Right kidney (tissue), 9 donors: Measurements from ENCODE around the gene CXCL8.
"Not testable (repeated sequence)": the region's sequence is repeated elsewhere in the genome, so short reads cannot be mapped to it uniquely, and the experiment has no call there.

Experiments
- DNase-seq: peaks from one replicate; pipeline ENCODE4 v3.0.0-alpha.2; 2016
- long read RNA-seq, 8 donors: transcript quantifications; one replicate each; lab custom pipeline, GENCODE V29; 2026

The CXCL8 gene
- long read RNA-seq, donor 1 = 0 reads
- long read RNA-seq, donor 2 = 0 reads
- long read RNA-seq, donor 3 = 0 reads
- long read RNA-seq, donor 4 = 0 reads
- long read RNA-seq, donor 5 = 0 reads
- long read RNA-seq, donor 6 = 0 reads
- long read RNA-seq, donor 7 = 0 reads
- long read RNA-seq, donor 8 = 0 reads

DNA sequence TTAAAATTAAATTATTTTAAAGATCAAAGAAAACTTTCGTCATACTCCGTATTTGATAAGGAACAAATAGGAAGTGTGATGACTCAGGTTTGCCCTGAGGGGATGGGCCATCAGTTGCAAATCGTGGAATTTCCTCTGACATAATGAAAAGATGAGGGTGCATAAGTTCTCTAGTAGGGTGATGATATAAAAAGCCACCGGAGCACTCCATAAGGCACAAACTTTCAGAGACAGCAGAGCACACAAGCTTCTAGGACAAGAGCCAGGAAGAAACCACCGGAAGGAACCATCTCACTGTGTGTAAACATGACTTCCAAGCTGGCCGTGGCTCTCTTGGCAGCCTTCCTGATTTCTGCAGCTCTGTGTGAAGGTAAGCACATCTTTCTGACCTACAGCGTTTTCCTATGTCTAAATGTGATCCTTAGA lies at the start of gene CXCL8:
Gene CXCL8 (plus strand): TSS at position 217 of the 426 bp plus-strand sequence. CDS start 90 bp downstream, at position 307.
- DNase-seq = no peak

DNA sequence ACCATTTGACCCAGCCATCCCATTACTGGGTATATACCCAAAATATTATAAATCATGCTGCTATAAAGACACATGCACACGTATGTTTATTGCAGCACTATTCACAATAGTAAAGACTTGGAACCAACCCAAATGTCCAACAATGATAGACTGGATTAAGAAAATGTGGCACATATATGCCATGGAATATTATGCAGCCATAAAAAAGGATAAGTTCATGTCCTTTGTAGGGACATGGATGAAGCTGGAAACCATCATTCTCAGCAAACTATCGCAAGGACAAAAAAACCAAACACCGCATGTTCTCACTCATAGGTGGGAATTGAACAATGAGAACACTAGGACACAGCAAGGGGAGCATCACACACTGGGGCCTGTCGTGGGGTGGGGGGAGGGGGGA lies 49.2 kb upstream of the CXCL8 start:
- DNase-seq = not testable (repeated sequence)

DNA sequence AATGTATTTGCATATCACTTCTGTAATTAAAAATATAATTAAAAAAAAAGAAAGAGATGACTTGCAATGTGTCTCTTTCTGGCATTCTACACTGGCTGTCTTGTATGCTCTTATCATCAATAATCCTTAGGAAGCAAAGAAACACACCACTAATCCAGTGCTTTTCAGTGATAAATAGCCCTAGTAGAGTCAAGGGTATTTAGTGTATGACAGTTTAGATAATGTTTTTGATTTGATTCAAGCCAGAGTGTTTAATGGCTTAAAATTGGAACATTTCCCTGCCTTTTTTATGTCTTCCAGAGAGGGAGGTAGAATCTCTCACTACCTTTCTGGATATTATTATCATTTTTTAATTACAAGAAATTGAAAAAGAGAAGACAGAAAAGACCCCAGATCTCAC lies 48.6 kb upstream of the CXCL8 start:
- no peak for DNase-seq

DNA sequence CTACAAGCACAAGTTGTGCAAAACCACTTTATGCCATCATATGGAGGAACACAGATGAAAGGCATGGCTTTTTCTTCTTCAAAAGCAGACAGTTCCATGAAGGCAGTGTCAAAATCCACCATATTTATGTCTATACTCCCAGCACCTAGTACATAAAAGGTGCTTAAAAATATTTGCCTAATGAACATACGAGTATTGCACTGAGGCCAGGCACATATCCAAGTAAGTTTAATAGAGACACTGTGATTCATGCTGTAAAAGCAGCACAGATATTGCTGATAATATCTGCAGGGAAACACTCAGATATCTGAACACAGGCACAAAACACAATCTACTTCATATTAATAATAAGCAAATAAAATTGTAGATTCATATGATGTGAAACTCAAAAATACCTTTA lies 48.1 kb upstream of the CXCL8 start:
- DNase-seq = no peak

DNA sequence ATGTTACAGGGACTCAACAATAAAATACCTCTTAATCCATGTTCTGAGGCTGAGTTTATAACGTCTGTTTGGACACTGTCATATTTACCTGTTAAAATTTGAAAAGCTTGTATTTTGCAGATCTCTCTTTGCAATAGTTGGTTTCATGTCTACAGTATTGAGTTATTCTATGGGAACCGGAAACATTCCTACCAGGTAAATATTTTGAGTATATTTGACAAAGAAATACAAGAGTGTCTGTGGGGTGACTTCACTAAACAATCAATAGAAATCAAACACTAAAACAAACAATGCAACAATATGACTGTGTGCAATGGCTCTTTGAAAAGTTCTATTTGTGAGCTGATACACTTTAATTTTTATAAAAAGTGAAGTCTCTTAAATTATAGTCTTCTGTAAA lies 47.7 kb upstream of the CXCL8 start:
- DNase-seq = no peak

DNA sequence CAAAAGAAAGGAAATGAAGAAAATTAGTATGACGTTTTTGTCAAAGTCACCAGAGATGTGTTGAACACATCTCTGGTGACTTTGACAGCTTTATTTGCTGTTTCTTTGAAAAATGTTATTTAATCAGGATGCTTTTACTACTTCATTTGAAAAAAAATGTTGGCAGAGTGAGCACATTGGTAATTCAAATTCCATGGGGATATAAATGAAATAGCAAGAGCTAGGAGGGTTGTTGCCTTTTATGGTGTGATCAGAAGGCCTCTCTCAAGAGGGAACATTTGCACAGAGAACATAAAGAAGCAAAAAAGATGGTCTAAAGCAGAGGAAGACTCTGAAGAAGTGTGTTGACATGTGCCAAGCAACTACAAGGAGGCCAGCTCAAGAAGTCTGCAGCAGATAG lies 46.6 kb upstream of the CXCL8 start:
- DNase-seq = no peak

DNA sequence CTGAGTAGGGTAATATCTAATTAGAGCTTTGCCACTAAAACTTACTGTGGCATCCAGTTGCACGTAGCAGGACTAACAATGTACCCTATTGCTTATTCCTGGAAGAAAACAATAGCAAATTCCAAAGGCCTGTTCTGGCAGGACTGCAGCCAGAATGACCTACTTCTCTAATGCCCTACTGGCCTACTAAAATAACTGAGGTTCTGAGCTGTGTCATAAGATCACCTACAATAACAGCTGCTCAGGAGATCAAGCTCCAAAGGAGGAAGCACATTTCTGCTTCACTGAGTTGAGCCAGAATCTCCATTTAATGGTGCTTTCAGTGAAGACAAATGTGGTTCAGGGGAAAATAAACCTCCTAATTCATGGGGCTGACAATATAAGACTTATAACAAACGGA lies 42.2 kb upstream of the CXCL8 start:
- no peak for DNase-seq

DNA sequence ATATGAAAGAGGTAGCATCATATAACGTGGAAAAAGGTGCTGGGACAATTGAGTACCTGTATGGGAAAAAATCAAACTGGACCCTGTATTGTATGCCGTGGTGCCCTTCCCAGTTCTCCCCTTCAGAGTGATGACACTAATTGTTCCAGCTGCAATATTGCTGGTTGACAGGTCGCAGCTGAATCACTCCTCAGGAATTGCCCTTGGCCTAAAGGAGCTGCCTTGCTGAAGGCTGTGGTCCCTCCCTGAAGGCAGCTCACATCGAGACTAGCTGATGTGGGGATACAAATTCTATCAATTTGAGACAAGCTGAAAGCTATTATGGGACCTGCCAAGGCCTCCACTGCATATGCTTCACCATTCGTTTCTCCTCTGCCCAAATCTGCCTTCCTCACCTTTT lies 39.3 kb upstream of the CXCL8 start:
- no peak for DNase-seq

DNA sequence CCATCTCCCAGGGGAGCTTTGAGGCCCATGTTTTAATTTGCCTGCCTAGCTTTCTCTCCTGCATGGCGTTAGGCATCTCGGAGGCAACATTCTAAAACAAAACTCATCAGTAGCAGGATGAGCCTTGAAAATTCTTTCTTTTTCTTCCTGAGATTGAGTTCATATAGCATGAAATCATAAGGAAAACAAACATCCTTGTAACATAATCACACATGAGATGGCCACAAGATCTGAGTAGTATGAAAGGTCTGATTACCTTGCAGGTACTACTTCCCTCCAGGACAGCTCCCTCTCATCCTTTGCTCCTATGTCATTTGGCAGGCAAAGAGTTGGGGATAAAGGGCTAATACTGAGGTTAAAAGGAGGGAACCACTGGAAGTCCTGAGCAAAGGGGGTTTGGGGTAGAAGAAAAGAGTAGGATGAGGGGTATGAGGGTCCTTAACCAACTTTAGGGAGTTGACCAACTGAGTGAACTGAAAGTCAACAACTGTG lies 37.5 kb upstream of the CXCL8 start:
- DNase-seq = no peak

DNA sequence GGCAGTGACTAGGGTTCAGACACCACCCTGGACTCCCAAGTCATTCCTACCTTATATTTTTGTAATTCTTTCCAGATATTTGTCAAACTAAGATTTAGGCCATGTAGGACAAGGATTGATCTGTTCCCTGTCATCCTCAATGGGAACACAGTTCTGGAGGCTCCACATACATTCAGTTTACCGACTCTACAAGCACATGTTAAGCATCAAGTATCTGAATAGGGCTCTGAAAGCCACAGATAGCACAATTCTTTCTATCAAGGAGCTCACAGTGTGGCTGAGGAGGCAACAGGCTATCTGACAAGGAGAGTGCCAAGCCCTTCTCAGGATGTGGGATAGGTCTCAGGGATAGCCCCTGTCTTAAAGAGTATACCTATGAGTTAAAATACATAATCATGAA lies 37.0 kb upstream of the CXCL8 start:
- no peak for DNase-seq

DNA sequence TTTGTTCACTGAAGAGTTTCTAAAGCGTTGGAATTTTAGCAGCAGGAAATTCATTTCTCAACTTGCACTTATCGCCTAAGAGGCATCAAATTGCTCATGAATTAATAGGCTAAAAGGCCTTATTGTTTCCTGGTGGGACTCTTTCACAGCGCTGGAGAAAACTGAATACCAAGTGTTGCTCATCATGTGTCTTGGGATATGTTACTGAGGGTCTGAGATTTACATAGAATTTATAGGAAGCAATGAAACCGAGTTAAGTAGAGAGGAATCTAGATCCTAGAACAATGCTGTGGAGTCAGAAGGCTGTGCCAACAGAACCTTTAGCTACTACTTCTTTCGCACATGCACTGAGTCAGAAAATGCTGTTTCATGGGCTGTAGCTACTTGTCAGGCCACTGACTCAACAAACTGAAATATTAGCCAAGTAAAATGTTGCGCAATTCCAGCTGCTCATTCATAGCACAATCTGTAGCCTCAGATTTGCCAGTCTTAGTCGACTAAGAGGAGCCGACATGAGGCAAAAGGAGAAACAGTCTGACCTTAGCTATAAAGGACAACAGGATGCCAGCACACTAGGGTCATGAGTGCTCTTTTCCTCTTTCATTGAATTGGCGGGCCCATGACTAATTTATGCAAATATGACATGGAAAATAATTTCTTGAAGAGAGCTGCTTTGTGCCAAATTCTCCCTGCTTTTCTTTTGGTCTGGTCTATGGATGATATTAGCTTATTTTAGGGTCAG lies 35.9 kb upstream of the CXCL8 start:
- no peak for DNase-seq

DNA sequence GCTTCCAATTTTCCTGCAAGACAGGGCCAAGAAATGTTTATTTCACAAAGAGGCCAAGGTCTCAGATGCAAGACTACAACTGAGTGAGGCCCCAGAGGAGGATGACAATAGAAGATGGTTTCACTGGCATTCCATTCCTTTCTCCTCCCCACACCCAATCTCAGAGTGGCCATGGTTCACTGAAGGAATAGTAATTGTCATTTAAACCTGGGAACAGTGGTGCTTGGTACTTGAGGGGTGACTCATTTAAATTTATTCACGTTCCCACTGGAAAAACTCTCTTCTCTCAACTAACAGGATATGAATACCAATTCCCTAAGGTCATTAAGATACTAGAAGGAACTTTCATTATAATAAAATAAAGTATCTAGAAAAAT lies 35.3 kb upstream of the CXCL8 start:
- no peak for DNase-seq

DNA sequence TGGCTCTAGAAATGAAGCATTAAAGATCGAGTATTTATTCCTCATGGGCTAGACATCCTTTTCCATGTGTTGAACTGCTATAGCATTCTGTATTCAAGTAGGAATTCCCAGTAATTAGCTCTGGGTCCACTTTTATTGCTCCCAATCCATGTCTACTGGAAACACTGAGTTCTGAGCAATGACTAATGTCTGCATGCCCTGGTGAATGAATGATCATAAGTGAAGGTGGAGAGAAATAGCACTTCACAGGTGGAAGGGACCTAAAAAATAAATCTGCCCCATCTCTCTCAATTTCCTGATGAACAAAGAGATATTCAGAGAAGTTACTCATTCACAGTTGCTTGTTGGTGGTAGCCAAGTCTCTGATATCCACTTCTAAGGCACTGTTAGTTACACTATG lies 34.6 kb upstream of the CXCL8 start:
- no peak for DNase-seq

DNA sequence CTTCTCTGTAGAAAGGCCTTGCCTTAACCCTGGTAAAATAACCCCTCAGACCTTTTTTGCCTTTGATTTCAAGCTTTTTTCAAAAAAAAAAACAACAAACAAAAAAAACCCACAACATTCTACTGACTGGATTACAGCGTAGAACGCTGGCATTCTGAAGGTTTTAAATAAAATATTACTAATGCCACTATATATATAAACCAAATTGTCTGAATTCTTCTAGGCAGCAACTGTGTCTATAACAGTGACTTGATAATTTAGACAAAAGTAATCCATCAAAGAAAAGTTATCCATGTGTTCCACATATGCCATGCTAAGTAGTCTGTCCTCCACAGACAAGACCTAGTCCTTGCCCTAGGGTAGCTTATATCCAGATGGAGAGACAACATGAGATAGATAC lies 33.6 kb upstream of the CXCL8 start:
- DNase-seq = no peak

DNA sequence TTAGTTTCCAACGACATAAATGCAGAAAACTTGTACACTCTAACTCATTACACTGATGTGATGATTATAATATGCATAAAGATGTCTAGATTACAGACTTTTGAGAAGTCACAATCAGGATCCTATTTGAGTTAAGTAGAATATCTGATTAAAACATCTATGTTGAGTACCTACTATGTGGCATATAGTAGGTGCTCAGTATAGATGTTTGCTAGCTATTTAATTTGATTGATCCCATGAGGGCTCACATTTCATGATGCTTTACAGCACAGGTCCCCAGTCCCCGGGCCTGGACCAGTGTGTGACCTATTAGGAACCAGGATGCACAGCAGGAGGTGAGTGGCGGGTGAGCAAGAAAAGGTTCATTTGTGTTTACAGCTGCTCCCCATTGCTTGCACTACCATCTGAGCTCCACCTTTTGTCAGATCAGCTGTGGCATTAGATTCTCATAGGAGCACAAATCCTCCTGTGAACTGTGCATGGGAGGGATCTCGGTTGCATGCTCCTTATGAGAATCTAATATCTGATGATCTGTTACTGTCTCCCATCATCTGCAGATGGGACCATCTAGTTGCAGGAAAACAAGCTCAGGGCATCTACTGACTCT lies 33.0 kb upstream of the CXCL8 start:
- DNase-seq = no peak

DNA sequence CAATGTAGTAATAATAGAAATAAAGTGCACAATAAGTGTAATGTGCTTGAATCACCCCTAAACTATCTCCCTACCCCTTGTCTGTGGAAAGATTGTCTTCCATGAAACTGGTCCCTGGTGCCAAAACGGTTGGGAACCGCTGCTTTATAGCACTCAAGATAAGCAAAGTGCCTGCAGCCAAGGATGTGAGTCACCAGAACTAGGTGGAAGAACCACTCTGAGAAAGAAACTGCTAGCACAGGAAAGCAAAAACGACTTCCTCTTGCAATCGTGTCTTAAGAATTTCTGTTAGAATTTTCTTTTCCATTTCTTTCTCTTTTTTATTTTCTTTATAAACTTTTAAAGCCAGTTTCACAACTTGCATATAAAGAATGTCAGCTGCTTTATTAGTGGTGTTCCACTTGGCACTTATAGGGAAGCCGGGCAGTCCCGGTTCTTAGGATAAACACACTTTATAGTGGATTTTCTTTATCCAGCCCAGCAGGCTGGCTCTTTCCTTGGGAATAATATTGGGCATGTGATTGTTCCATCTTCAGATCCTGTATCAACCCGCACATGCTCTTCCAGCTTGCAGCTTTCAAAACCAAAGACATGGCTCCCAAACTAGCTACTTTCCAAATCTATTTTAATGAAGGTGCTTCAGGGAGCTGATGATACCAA lies 32.3 kb upstream of the CXCL8 start:
- DNase-seq = no peak

DNA sequence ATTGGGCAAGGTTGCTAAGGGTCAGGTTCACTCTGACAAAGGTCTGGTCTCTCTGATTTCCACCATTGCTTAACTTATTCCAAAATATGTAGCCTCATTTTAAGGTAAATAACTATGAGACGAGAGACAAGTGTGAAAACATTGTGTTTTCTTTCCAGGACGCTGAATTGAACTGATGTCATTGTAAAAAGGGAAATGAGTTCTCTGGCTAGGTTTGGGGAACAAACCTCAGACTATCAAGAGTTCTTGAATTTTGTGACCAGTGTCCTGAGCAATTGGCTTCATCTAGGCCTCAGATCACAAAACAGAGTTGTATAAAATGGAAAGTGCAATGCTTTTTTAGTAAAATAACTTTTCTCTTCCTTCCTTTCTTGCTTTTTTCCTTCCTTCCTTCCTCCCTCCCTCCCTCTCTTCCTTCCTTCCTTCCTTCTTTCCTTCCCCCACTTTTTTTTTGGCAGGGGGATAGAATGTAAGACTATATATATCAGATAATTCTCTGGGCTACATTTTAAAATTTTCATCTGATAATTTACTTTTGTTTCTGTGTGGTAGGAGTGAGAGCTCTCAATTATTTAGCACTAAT lies 30.8 kb upstream of the CXCL8 start:
- DNase-seq = no peak

DNA sequence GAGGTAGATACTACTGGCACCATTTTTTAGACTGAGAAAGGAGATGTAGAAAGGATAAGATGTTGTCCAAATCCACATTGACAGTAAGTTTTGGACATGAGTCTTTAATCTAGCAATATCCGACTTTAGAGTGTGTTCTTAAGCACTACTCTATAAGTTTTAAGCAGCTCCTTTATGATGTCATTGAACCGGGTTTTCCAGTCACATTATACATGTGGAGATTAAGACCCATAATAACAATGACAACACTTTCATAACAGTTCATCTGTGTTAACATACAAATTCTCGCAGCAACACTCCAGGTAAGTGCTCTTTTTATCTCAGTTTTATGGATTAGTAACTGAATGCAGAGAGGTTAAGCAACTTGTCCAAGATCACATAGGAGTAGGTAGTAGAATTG lies 30.3 kb upstream of the CXCL8 start:
- DNase-seq = no peak

DNA sequence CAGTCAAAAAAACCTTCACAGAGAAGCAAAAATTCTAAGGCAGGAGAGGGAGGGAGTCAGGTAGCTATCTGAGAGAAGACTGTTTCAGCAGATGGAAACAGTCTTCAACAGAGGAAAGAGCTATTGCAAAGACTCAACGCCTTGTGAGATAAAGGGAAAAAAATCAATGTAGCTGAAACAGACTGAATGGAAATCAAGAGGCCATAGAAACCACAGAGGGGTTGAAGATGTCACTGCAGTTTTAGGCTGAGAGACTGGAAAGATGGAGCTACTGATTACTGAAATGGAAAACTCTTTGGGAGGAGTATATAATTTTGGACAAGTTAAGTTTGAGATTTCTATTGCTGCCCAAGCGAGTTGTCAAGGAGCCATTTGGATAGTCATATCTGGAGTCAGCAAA lies 28.4 kb upstream of the CXCL8 start:
- no peak for DNase-seq

DNA sequence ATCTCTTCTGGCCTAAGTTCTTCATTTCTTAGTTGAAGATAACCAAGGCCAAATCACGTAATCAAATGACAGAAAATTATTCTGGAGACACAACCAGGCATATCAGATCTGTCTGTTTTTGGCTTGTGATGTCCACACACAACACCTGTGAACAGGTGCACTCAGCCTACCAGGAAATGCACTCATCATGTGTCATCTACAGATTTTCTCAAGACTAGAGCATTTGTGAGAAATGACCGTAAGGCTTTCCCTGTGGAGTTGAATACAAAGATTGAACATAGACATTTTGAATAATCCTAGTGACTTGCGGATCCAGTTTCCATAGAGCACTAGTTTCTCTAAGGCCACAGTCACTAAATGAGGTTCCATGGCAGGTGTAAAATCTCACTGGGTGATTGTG lies 26.7 kb upstream of the CXCL8 start:
- DNase-seq = no peak

DNA sequence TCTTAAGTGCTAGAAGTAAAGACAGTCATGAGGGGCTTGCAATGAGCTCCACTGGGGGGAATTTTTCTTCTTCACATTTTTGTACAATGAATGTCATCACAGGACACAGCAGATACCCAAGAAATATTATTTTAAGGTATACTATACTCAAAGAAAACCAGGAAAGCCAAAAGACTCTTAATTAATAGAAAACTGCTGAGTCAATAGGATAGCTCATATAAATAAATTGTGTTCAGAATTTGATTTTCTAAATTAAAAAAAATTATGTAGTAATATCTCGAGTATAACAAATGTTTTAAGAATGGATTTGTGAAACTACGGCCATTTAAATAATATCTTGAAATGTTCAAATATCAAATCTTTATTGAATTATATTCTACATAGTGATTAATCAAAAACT lies 25.7 kb upstream of the CXCL8 start:
- DNase-seq = no peak

DNA sequence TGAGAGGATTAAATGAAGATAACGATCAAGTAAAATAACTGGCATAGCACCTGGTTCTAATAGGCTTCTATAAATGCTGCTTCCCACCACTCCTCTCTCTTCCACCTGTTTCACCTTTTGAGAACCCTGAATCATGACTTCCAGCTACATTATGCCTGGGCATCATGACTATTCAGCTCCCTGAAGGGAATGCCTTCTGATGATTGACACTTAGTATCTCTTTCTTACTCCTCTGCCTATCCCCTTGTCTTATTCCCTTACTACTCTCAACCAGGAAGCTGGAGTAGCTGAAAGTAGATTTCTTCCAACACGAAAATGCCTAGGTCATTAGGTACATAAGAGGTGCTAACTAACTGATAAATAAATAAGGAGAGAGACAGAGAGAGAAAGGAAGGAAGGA lies 24.7 kb upstream of the CXCL8 start:
- no peak for DNase-seq
